ENCODE data around the gene CCDC154.

- TF ChIP-seq EZH2 (IDR thresholded peaks at IDR 0.05; ENCODE audit: insufficient read depth, poor library complexity, severe bottlenecking) (no peak), EZH2phosphoT487 (IDR thresholded peaks at IDR 0.05; ENCODE audit: insufficient read depth, low read depth) (no peak)
Observed at GRCh38 chr16:1433756-1434155, 10.6 kb downstream of the CCDC154 start.
